GM13977 (cell line): Measurements from ENCODE around the gene FCRLA.

Source experiments
- DNase-seq: peaks from one replicate; pipeline ENCODE4 v3.0.0; 2012; ENCODE audit warnings: low spot score
- in situ Hi-C: fragments of 300-500 bp; cut with MboI; formaldehyde crosslinking; loops from one replicate; pipeline ENCODE4 v1.12.0; 2022; ENCODE audit warnings: low sequenced_read_pairs, low pct_unique_long_range_greater_than_20kb, mixed read lengths, inconsistent platforms; ENCODE audit not compliant: unreplicated experiment
- TF ChIP-seq, protein P1 (sequence below): IDR thresholded peaks from 2 replicates; pipeline ENCODE4 v1.5.1; 2012; ENCODE audit warnings: mild to moderate bottlenecking, control low read depth; ENCODE audit not compliant: insufficient read depth; ENCODE audit errors: extremely low read depth, missing control alignments

Gene FCRLA

GRCh38 chr1:161747801-161748200 is 40.8 kb downstream of the FCRLA start:
- no peak for DNase-seq
- TF ChIP-seq, protein P1, sequence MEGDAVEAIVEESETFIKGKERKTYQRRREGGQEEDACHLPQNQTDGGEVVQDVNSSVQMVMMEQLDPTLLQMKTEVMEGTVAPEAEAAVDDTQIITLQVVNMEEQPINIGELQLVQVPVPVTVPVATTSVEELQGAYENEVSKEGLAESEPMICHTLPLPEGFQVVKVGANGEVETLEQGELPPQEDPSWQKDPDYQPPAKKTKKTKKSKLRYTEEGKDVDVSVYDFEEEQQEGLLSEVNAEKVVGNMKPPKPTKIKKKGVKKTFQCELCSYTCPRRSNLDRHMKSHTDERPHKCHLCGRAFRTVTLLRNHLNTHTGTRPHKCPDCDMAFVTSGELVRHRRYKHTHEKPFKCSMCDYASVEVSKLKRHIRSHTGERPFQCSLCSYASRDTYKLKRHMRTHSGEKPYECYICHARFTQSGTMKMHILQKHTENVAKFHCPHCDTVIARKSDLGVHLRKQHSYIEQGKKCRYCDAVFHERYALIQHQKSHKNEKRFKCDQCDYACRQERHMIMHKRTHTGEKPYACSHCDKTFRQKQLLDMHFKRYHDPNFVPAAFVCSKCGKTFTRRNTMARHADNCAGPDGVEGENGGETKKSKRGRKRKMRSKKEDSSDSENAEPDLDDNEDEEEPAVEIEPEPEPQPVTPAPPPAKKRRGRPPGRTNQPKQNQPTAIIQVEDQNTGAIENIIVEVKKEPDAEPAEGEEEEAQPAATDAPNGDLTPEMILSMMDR, result no peak
- in situ Hi-C loops, result loop anchor here (10.0 to 25.0 kb wide), 2 partner anchors 110 to 263 kb away; partner anchors contain the start of gene FCGR3B

GRCh38 chr1:161749509-161750407 is 42.7 kb downstream of the FCRLA start, which contains the start of gene DUSP12:
TSS of gene DUSP12 (plus strand) at chr1:161749786. CDS start at chr1:161749802, 16 bp downstream.
- TF ChIP-seq, protein P1, result peak; percentile 56
- DNase-seq, result peak; percentile 82
- in situ Hi-C loops, result loop anchor here (10.0 to 25.0 kb wide), 2 partner anchors 112 to 265 kb away; partner anchors contain the start of gene FCGR3B

DNA sequence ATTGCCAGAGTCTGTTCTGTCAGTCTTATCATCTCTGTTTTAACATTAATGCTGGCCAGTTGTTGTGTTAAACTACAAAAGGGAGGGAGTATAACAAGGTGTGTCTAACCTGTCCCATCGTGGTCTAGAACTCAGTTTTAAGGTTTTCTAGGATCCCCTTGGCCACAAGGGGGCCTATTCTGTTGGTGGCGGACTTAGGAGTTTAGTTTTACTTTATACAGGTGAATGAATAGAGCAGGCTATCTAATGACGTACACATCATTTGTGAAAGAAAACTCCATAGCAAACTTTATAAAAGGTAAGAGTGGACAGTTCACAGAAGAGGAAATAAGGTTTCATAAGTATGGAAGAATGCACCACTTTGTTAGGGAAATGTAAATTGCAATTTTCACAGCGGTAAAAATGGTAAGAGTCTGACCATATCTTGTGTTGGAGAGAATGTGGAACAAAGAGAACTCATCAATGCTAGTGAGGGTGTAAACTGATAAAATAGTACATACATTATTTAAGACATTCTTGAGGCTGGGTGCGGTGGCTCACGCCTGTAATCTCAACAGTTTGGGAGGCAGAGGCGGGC is 56.6 kb downstream of the FCRLA start:
- DNase-seq, result peak; percentile 23
- TF ChIP-seq, protein P1, result peak; percentile 57
- in situ Hi-C loops, result no loop called here
